Measurements from ENCODE around the gene POU2F1.

POU2F1 gene

GRCh38 chr1:167426716-167427115, 206.0 kb downstream of the POU2F1 start:
- Histone ChIP-seq H3K36me3 (ENCODE audit: low read length) (no peaks in the 10 kb centered on the region), H4K20me1 (ENCODE audit: low read depth, low read length) (no peaks in the 10 kb centered on the region), H3K9me2 (replicated peaks; ENCODE audit: insufficient read depth, low read length) (no peaks in the 10 kb centered on the region), H3K4me2 (ENCODE audit: low read depth, low read length, poor library complexity, severe bottlenecking) (no peak overlapping the region), H3K9ac (ENCODE audit: low read length) (no peak overlapping the region), H2AFZ (ENCODE audit: low read depth, low read length, severe bottlenecking) (no peak overlapping the region), H3F3A (ENCODE audit: insufficient read depth) (0 out of 2 replicates have a peak, but pooled peaks cover 5% of the 10 kb centered on the region), H3K79me2 (ENCODE audit: insufficient read depth, low read length) (no peaks in the 10 kb centered on the region), H3K27ac (ENCODE audit: low read depth, low read length) (no peak overlapping the region), H3K4me3 (ENCODE audit: insufficient read depth, low read length, poor library complexity, severe bottlenecking) (no peak overlapping the region), H3K27me3 (ENCODE audit: low read length) (no peaks in the 10 kb centered on the region), H3K9me3 (ENCODE audit: insufficient read depth, low read length) (no peaks in the 10 kb centered on the region)
- TF ChIP-seq CTCF (IDR thresholded peaks at IDR 0.05; ENCODE audit: insufficient read depth, low read length, poor library complexity, severe bottlenecking), result no peak
- TF ChIP-seq EZH2phosphoT487 (conservative IDR thresholded peaks at IDR 0.05; ENCODE audit: low read length), result no peak

- H3F3A ChIP-seq (ENCODE audit: insufficient read depth), result 0 out of 2 replicates have a peak, but pooled peaks cover 5% of the 10 kb centered on the region
Observed at GRCh38 chr1:167427848-167428247, 207.2 kb downstream of the POU2F1 start.

GRCh38 chr1:167428395-167428794, 207.7 kb downstream of the POU2F1 start:
- Histone ChIP-seq H3K9ac (ENCODE audit: low read length) (no peak overlapping the region), H4K20me1 (ENCODE audit: low read depth, low read length) (no peaks in the 10 kb centered on the region), H3K27ac (ENCODE audit: low read depth, low read length) (no peak overlapping the region), H3K79me2 (ENCODE audit: insufficient read depth, low read length) (no peaks in the 10 kb centered on the region), H3K27me3 (ENCODE audit: low read length) (no peaks in the 10 kb centered on the region), H3K4me2 (ENCODE audit: low read depth, low read length, poor library complexity, severe bottlenecking) (no peak overlapping the region), H3K36me3 (ENCODE audit: low read length) (no peaks in the 10 kb centered on the region), H3F3A (ENCODE audit: insufficient read depth) (0 out of 2 replicates have a peak, but pooled peaks cover 5% of the 10 kb centered on the region), H2AFZ (ENCODE audit: low read depth, low read length, severe bottlenecking) (no peak overlapping the region), H3K4me3 (ENCODE audit: insufficient read depth, low read length, poor library complexity, severe bottlenecking) (no peak overlapping the region), H3K9me3 (ENCODE audit: insufficient read depth, low read length) (no peaks in the 10 kb centered on the region), H3K9me2 (replicated peaks; ENCODE audit: insufficient read depth, low read length) (no peaks in the 10 kb centered on the region)
- TF ChIP-seq CTCF (IDR thresholded peaks at IDR 0.05; ENCODE audit: insufficient read depth, low read length, poor library complexity, severe bottlenecking) (no peak), EZH2phosphoT487 (conservative IDR thresholded peaks at IDR 0.05; ENCODE audit: low read length) (no peak)

More at GRCh38 chr1:167427848-167428247, 207.2 kb downstream of the POU2F1 start:
- H3K27ac ChIP-seq (ENCODE audit: low read depth, low read length), result no peak overlapping the region
- no peaks in the 10 kb centered on the region for H3K9me2 ChIP-seq (replicated peaks; ENCODE audit: insufficient read depth, low read length)
- no peak overlapping the region for H3K4me2 ChIP-seq (ENCODE audit: low read depth, low read length, poor library complexity, severe bottlenecking)
- TF ChIP-seq EZH2phosphoT487 (conservative IDR thresholded peaks at IDR 0.05; ENCODE audit: low read length) (no peak), CTCF (IDR thresholded peaks at IDR 0.05; ENCODE audit: insufficient read depth, low read length, poor library complexity, severe bottlenecking) (no peak)
- no peaks in the 10 kb centered on the region for H3K27me3 ChIP-seq (ENCODE audit: low read length)
- no peak overlapping the region for H3K9ac ChIP-seq (ENCODE audit: low read length)
- no peaks in the 10 kb centered on the region for H3K79me2 ChIP-seq (ENCODE audit: insufficient read depth, low read length)
- H3K4me3 ChIP-seq (ENCODE audit: insufficient read depth, low read length, poor library complexity, severe bottlenecking), result no peak overlapping the region
- H4K20me1 ChIP-seq (ENCODE audit: low read depth, low read length), result no peaks in the 10 kb centered on the region
- H3K36me3 ChIP-seq (ENCODE audit: low read length), result no peaks in the 10 kb centered on the region
- H2AFZ ChIP-seq (ENCODE audit: low read depth, low read length, severe bottlenecking), result no peak overlapping the region
- no peaks in the 10 kb centered on the region for H3K9me3 ChIP-seq (ENCODE audit: insufficient read depth, low read length)

Data from SU-DHL-6 (cell line).